ENCODE results near the gene ENOX1. TPM values are rescaled to one million over a fixed set of nuclear protein-coding genes. Genes with fewer than 3 reads are reported as not detected.

The ENOX1 gene
- total RNA-seq, 4 donors from 2014 or later, result 3.6 to 18.7 (median 5.7) TPM

DNA sequence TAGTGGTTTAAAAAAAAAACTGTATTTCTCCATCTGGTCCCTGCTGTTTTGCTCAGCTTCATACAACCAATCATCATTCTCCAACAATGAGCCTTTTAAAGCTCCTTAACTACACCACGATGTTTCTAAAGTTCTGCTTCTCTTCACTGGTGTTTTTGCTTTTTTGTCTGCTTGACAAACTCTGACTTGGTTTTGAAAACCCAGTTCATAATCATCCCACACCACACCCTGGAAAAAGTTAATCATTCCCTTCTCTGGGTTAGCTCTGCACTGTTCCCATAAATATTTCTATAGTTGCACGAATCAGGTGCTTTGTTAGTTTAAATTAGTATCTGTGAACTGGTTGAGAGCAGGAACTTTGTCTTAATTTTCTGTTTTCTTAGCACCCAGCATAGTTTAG lies 217.1 kb downstream of the ENOX1 start:
- Histone ChIP-seq H3K27ac (peak overlapping the region in 1 of 2 donors; percentile 30), H3K4me3 (no peak overlapping the region), H3K27me3 (no peaks in the 10 kb centered on the region), H3K36me3 (no peaks in the 10 kb centered on the region), H3K4me1 (no peaks in the 10 kb centered on the region), H3K9me3 (no peaks in the 10 kb centered on the region)
- TF ChIP-seq POLR2A (IDR thresholded peaks at IDR 0.05), result no peak
- intact Hi-C loops (cut with DNase I; ENCODE audit: low total_unique reads), result no loop called here
- no peak for DNase-seq

DNA sequence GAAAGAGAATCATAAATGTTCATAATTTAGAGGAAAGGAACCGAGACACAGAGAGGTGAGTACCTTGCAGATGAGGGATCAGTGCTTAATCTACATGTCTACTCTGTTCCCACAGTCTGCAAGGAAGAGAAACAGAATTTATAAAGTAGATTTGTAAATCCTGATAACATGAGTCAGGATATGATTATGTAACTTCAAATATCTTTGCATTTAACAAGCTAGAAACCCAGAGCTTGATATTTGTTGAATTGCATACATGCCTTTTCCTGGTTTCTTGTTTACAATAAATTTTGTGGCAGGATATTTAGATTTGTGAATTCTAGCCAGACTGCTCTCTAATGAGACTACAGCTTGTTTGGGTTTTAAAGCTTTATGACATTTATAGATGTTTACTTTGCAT lies 219.2 kb downstream of the ENOX1 start:
- no peak for DNase-seq
- intact Hi-C loops (cut with DNase I; ENCODE audit: low total_unique reads), result no loop called here
- Histone ChIP-seq H3K27me3 (no peaks in the 10 kb centered on the region), H3K9me3 (no peaks in the 10 kb centered on the region), H3K36me3 (no peaks in the 10 kb centered on the region), H3K4me1 (no peaks in the 10 kb centered on the region), H3K27ac (no peak overlapping the region), H3K4me3 (no peak overlapping the region)
- TF ChIP-seq, protein P1, sequence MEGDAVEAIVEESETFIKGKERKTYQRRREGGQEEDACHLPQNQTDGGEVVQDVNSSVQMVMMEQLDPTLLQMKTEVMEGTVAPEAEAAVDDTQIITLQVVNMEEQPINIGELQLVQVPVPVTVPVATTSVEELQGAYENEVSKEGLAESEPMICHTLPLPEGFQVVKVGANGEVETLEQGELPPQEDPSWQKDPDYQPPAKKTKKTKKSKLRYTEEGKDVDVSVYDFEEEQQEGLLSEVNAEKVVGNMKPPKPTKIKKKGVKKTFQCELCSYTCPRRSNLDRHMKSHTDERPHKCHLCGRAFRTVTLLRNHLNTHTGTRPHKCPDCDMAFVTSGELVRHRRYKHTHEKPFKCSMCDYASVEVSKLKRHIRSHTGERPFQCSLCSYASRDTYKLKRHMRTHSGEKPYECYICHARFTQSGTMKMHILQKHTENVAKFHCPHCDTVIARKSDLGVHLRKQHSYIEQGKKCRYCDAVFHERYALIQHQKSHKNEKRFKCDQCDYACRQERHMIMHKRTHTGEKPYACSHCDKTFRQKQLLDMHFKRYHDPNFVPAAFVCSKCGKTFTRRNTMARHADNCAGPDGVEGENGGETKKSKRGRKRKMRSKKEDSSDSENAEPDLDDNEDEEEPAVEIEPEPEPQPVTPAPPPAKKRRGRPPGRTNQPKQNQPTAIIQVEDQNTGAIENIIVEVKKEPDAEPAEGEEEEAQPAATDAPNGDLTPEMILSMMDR (IDR thresholded peaks at IDR 0.05), result no peak
- no peak for TF ChIP-seq POLR2A (IDR thresholded peaks at IDR 0.05)

DNA sequence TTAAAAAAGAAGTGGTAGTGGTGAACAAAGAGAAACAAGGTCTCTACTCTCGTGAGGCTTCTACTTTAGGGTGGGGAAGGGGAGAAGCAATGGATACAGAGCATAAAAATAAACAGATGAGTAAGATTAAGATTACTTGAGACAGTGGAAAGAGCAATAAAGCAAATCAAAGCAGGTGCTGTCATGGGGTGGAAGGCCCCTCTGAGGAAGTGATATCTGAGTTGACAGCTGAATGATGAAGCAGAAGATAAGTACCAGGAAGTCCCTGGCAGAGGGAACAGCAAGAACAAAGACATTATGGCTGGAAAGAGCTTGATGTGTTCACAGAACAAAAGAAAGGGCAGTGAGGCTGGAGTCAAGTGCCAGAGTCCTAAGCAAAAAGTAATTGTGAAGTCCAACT lies 221.8 kb downstream of the ENOX1 start:
- intact Hi-C loops (cut with DNase I; ENCODE audit: low total_unique reads), result no loop called here
- H3K4me3 ChIP-seq, result no peak overlapping the region
- no peaks in the 10 kb centered on the region for H3K9me3 ChIP-seq
- H3K27me3 ChIP-seq, result no peaks in the 10 kb centered on the region
- no peak for DNase-seq
- H3K4me1 ChIP-seq, result no peaks in the 10 kb centered on the region
- H3K27ac ChIP-seq, result peak overlapping the region; percentile 24 to 39
- H3K36me3 ChIP-seq, result no peaks in the 10 kb centered on the region
- TF ChIP-seq POLR2A (IDR thresholded peaks at IDR 0.05), result no peak
- TF ChIP-seq, protein P1 (IDR thresholded peaks at IDR 0.05), result no peak

DNA sequence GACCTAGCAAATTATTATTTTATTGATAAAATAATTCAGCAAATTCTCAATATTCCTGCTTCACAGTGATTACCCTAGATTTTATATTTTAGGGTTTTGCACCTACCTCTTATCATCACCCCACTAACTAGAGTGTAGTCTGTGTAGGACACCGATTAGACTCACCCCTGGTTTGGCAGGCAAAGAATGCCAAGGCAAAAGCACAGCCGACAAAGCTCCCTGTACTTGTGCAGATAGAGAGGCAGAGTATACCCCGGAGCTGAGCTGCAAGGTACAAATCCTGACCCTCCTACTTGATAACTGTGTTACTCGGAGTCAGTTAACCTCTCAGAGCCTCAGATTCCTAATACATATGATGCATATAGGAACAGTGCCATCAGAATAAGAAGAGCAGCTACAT lies 225.7 kb downstream of the ENOX1 start:
- no peak for TF ChIP-seq POLR2A (IDR thresholded peaks at IDR 0.05)
- TF ChIP-seq, protein P1 (IDR thresholded peaks at IDR 0.05), result no peak
- intact Hi-C loops (cut with DNase I; ENCODE audit: low total_unique reads), result no loop called here
- no peaks in the 10 kb centered on the region for H3K4me1 ChIP-seq
- H3K9me3 ChIP-seq, result no peaks in the 10 kb centered on the region
- H3K27ac ChIP-seq, result no peak overlapping the region
- no peak overlapping the region for H3K4me3 ChIP-seq
- no peaks in the 10 kb centered on the region for H3K27me3 ChIP-seq
- DNase-seq, result no peak
- no peaks in the 10 kb centered on the region for H3K36me3 ChIP-seq

DNA sequence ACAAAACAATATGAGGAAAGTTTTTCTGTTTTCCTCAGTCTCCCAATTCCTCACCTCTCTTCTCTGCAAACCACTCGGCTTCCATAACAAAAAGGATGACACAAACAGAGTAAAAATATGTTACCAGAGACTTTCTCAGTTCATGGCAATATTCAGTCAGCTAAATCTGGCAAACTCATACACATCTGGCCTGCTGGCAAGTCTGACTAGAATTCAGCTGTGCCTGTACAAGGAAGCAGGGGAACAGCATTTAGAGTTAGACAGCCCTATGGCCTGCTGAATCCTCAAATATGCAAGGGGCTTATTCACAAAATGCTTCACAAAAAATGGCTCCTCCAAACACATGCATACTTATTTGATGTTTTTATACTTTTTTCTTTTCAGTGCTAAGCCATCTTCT lies 227.8 kb downstream of the ENOX1 start:
- Histone ChIP-seq H3K27ac (no peak overlapping the region), H3K4me1 (no peaks in the 10 kb centered on the region), H3K4me3 (no peak overlapping the region), H3K36me3 (no peaks in the 10 kb centered on the region), H3K27me3 (no peaks in the 10 kb centered on the region), H3K9me3 (no peaks in the 10 kb centered on the region)
- TF ChIP-seq POLR2A (IDR thresholded peaks at IDR 0.05), result no peak
- TF ChIP-seq, protein P1 (IDR thresholded peaks at IDR 0.05), result no peak
- DNase-seq, result peak in 1 of 2 donors; percentile 28
- intact Hi-C loops (cut with DNase I; ENCODE audit: low total_unique reads), result no loop called here

DNA sequence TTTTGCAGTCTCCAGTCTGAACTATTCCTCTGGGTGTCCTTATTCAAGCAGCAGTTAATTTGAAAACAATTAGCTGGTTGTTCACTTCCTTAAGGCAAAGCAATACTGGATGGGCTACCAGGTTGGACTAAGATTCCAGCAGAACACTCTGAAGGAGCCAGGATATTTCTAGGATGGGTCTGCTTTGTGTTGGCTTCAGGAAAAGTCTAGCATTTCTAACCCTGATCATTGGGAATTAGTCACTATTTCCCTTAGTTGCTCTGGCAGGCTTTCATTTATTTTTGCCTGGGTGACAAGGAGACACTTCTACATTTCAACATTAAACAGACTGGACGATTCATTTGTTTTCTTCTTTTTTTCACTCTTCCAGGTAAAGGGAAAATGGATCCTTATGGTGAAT lies 228.4 kb downstream of the ENOX1 start:
- Histone ChIP-seq H3K9me3 (no peaks in the 10 kb centered on the region), H3K27me3 (no peaks in the 10 kb centered on the region), H3K4me3 (no peak overlapping the region), H3K27ac (no peak overlapping the region), H3K4me1 (no peaks in the 10 kb centered on the region), H3K36me3 (no peaks in the 10 kb centered on the region)
- no peak for DNase-seq
- intact Hi-C loops (cut with DNase I; ENCODE audit: low total_unique reads), result no loop called here
- TF ChIP-seq, protein P1 (IDR thresholded peaks at IDR 0.05), result no peak
- no peak for TF ChIP-seq POLR2A (IDR thresholded peaks at IDR 0.05)
